HG03520 (cell line): Measurements from ENCODE around the gene HHIPL2.
A peak's percentile ranks its signal among the peaks of the same experiment; 100 is the strongest.

Experiments
- ATAC-seq: cut with Tn5 transposase; IDR thresholded peaks from one replicate; pipeline ENCODE4 v1.9.1; 2021; ENCODE audit warnings: mild to moderate bottlenecking, moderate library complexity; ENCODE audit not compliant: unreplicated experiment

Gene HHIPL2

DNA sequence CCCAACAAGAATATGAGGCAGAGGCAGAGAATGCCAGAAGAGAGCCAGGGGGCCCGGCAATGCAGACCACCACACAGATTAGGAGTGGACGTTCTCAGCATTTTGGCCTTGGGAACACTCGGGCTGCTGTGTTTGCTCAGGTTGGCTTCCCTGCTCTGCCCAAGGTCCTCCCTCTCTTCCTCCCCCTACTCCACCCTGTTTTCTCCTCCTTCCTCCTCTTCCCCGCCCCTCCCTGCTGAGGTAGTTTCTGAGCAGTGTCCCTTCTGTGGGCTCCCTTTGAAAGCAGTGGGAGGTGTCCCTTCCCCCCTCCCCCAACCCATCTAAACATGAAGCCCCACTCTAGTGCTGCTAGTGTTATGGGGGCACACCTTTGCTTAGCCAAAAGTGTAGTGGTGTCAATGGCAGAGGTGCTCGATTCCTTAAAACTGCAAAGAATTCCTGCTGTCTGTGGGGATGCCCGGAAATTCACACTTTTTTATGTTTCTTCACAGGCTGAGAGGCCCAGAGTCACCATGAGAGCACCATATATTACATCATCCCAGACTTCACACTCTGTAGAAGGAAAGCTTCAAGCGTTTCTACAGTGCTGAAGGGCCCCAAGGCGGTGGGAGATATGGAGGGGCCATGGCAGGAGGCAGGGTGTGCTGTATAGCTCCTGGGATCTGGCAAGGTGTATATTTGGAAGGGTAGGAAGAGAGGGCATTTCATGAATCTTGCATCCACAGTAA, at the start of gene HHIPL2:
HHIPL2 (minus strand) TSS at position 161 of the 728 bp plus-strand sequence; CDS start at position 101, 60 bp downstream.
- ATAC-seq = no peak

DNA sequence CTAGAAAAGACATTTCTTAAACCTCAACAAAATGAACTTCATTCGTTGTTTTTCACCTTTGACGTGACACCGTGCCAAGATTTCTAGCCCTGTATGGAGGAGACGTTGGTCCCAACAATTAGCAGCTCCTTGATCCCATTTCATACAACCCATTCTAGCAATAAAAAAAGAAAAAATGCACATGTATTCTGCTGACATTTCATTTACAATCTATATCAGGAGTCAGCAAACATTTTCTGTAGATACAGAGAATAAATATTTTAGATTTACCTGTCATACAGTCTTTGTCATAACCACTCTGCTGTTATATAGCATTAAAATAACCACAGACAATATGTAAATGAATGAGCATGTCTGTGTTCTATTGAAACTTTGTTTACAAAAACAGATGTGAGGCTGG, 48.8 kb upstream of the HHIPL2 start:
- ATAC-seq = no peak

DNA sequence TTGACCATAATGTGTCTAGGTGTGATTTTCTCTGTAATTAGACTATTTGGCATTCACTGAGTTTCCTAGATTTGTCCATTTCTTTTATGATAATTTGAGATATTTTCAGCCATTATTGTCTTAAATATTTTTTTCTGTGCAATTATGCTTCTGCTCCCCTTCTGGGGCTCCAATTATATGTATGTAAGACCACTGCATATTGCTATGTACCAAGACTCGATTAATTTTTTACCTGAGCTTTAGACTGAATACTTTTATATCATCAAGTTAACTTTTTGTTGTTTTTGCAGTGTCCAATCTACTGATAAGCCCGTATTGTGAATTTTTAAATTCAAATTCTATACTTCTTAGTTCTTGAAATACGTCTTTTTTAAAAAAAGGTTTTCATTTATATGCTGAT, 46.9 kb upstream of the HHIPL2 start:
- ATAC-seq = no peak

DNA sequence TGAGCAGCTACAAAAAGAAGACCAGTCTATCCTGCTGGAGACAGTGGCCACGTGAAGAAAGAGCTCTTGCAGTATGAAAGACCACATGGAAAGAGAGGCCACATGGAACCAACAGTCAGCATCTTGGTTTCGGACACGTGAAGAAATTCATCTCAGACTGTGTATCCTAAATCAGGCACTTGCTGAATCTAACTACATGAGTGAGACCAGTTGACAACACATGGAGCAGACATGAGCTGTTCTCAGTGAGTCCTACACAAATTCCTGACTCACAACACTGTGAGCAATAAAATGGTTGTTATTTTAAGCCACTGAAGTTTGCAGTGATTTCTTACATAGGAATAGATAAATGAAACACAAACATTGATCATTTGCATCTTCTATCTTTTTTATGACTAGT, 44.3 kb upstream of the HHIPL2 start:
- no peak for ATAC-seq

DNA sequence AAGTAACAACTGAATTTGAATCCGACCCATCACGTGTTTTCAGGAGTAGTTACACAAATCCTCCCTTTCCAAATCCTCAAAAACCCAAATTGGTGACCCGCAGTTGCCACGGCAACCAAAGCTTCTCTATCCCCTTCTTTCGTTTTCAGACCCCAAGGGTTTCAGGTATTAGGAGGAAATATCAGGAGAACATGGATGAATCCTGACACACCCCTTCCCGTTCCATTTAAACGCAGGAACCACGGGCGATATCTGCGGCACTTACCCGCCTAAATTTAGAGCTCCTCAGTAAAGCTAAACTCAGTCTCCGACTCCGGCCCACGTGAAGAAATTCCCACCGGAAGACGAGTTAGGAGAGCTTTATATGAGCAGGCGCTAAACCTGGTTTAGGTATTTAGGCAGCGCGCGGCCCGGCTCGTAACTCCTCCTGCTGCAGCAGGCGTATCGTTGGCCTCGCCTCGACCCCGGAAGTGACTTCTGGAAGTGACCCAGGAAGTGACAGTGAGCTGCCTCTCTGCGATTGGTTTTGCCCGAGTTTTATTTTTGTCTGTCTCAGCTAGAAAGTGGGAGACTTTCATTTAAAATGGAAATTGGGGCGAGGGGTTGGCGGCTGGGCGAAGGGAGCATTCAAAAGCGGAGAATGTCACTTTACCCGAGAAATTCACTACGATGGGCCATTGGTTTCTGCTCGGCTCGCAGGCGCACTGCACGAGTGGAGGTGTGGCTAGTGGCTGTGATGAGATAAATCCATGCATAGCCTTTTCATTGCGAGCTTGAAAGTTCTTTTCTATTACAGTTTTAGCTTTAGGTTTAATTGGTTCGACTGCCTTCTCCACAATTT, 41.8 kb upstream of the HHIPL2 start, which contains the start of gene TAF1A:
TAF1A (minus strand) TSS at position 472 of the 841 bp plus-strand sequence.
- peak; percentile 99 for ATAC-seq

DNA sequence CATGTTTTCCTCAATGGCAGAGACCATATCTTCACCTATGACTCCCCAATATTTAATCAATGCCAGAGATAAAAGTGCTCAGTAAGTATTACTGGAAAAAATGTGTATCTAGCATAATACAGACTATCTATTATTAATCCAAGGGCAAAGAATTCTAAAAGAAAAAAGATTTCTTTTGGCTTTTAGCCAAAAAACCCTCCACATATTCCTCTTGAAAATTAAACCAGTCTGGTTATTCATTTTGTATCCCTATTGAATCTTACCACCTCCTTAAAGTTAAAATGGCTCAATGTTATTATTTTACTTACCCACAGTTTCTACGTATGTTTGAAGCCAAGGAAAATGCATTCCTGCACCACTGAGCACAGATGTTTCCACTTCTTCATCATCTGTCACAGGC, 40.2 kb upstream of the HHIPL2 start:
- ATAC-seq = no peak

DNA sequence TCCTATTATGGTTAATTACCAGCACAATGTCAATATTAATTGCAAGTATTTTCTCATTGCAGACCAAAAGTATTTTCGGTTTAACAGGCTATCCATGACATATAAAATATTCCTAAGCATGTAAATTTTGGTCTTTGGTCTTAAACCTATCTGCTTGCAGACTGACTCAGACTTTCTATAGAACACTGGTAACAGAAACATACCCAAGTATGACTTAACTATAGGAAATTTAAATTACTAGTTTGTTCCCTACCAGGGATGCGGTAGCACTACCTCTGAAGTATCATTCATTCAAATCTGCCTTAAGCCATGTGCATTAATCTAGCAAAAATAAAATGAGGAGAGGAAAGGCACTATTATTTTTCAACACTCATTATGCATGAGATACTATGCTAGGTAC, 38.9 kb upstream of the HHIPL2 start:
- no peak for ATAC-seq

DNA sequence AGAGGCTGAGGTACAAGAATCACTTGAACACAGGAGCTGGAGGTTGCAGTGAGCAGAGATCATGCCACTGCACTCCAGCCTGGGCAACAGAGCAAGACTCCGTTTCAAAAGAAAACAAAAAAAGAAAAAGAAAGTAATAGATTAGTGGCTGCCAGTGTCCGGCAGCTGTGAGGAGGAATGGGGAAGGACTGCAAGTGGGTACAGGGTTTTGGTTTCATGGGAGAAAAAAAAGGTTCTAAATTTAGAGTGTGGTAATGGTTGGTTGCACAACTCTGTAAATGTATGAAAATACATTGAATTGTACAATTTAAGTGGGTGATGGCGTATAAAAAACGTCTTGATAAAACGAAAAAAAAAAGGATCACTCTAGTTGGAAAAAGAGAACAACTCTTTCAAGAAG, 35.2 kb upstream of the HHIPL2 start:
- peak; percentile 81 for ATAC-seq

DNA sequence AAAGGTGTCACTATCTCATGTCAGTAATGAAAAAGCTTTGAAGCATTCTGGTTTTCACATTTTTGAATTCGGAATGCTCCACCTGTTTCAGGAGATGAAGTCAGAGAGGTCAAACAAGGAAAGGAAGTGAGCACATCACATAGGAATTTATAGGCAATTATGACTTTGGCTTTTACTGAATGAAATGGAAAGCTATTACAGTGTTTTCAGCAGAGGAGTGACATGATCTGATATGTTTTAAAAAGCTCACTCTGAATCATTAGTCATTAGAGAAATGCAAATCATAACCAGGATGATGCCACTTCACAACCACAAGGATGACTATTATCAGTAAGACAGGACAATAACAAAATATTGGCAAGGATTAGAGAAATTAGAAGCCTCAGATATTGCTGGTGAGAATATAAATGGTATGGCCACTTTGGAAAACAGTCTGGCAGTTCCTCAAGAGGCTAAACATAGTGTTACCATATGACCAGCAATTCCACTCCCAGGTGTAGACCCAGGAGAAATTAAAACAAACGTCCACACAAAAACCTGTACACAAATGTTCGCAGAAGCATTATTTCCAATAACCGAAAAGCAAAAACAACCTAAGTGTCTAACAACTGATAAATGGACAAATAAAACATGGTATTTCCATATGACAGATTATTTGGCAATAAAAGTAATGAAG, 34.3 kb upstream of the HHIPL2 start:
- ATAC-seq = no peak

DNA sequence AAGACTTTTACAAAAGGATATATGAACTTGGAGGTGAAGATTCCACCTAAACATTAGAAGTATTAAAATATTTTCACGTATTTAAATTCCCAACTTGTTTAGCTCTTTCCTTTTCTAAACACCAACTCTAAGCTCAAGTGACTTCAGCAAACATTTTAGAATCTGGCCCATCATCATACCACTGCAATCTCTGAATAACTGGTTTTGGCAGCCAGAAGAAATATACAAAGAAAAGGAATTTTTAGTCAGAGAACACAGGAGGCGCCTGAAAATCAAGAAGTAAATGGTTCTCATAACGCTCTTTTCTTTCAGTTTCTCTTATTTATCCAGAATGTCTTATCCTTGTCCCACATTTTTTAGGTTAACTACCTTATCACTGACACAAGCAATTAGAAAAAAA, 31.4 kb upstream of the HHIPL2 start:
- ATAC-seq = no peak

DNA sequence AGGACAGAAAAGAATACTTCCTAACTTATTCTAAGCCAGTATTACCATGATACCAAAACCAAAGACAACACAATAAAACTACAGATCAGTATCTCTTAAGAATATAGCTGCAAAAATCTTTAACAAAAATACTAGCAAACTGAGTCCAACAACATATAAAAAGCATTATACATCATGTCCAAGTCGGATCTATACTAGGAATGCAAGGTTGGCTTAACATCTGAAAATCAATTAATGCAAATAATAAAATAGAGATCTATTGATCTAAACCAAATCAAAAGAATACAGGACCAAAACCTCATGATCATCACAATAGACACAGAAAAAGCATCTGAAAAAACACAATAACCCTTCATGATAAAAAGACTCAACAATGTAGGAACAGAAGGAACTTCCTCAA, 22.9 kb upstream of the HHIPL2 start:
- ATAC-seq = no peak

DNA sequence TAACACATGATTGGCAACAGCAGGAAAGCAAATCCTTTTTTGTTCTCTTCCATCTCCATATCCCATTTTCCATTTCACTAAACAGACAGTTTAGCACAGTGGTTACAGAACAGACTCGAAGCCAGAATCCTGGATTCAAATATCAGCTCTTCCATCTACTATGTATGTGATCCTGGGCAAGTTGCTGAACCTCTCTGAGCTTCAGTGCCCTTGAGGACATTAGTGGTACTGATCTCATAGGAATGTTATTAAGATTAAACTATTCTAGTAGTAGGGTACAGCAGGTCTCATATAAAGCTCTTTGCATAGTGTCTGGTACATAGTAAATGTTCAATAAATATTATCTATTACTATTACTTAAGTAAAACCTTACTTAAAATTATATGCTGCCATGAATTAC, 13.8 kb upstream of the HHIPL2 start:
- ATAC-seq = no peak

DNA sequence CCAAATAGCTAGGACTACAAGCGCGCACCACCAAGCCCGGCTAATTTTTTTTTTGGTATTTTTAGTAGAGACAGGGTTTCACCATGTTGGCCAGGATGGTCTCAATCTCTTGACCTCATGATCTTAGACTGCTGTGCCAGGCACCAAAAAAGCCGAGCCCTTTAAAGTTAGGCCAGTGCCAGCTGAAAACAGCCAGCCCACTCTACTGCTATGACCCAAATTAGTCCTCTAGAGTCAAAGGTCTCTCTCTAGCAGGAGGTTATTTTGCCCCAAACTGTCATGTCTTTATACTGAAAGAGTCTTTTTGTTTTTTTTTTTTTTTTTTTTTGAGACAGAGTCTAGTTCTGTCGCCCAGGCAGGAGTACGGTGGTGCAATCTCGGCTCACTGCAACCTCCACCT, 9.7 kb upstream of the HHIPL2 start:
- no peak for ATAC-seq

DNA sequence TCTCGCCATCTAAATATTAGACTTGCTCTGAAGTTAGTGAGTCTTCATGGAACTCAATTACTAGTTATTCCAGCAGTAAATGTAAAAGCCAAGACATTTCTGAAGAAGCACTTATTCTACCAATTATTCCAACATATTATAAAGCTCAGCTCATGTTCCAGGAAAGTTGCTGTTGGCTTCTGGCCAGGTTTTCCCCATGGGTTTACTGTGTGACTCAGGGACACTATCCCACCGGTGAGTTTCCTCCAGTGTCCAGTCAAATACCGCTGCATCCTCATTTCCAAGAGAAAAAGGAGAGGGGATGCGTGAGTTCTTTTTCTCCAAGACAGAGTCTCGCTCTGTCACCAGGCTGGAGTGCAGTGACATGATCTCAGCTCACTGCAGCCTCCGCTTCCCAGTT, 9.2 kb upstream of the HHIPL2 start:
- ATAC-seq = no peak

DNA sequence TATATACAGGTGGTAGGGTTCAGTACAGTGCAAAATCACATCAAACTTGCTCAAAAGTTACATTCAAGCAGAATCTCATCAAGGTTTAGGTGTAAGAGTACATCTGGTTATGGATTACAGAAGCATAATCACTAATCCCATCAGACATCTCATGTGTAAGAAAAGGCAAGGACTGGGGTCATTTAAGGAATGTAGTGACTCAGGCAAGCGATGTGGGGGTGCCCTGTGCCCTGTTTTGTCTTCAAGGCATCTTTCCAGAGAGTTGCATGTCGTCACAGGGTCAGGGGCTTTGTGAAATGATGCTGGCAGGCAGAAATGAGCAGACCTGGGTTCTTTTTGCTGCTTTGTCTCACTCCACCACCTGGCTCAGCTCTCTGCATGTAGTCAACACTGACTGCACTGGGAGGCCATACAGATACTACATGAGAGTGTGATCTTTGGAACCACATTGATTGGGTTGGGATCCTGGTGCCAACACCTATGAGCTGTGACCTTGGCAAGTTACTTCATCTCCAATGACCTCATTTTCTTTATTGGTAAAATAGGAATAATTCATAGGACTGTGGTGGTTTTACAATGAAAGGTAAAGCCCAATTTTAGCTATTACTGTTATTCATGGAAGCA, 8.2 kb upstream of the HHIPL2 start:
- ATAC-seq = no peak

DNA sequence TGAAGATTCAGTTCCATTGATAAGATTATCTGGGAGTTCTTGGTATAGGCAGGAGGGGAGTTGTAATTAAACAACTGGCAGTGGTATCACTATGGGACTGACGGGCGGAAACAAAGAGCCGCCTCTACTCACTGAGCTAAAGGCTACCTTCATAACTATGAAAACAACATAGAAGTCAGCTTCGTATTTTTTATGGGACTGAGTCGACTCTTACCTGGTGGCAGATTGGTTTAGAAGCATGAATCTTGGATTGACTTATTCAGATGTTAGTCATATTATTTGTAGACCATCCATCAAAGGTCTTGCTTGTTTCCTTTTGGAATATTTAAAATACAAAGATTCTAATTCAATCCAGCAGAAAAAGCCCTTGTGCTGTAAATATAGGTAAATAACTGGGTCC, 6.3 kb upstream of the HHIPL2 start:
- ATAC-seq = no peak

DNA sequence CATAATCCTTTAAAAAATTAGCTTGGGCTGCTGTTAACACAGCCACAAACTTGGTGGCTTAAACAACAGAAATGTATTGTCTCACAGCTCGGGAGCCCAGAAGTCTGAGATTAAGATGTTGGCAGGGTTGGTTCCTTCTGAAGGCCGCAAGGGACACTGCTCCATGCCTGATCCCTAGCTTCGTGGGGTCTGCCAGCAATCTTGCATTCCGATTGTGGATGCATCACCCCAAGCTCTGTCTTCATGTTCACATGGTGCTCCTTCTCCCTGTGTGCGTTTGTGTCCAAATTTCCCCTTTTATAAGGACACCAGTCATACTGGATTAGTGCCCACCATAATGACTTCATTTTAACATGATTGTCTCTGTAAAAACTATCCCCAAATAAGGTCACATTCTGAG, 5.0 kb upstream of the HHIPL2 start:
- ATAC-seq = no peak

DNA sequence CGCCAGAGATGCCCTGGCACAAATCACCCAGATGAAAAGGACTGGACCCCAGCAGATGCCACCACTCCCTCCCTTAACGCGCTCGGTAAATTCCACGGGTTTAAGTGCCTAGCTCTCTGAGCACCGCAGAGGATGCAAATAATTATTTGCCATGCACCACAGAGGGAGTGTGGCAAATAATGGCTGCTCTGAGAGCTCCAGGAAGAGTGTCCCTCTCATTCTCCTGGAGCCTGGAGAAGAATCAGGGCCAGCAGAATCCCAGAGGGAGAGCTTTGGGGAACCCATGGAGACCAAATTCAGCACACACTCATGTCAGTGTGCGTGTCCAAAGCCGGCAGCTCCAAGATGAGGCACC, 667 bp downstream of the HHIPL2 start:
- ATAC-seq = no peak

DNA sequence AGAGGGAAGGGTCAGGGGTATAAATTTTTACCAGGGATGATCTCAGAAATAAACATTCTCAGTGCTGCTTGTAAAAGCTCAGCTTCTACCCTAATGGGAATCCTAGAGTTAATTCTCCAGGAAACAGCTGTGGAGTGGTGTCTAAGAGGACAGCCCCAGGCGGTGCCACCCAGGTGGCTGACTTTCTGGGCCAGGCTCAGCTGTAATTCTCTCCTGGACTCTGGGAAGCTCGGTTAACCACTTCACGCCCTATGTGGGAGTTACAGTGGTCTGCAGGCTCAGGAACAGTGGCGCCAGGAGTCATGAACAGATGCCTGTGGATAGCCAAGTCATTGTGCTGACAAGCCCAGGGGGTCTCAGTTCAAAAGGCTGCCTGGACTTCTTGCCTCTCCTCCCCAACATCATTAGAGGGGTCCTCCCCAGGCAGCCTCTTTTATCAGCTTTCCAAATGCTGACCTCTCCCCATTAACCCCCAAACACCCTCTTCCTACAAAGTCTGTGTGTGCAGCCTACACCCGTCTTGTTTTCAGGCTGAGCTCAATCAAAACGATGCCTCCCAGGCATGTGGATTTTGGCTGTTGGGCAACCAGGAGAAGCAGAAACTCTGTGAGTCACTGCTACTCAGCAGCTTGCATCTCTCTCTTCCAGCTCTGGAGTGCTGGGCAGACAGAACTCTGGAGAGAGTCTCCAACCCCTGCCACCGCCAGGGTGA, 1.2 kb downstream of the HHIPL2 start:
- no peak for ATAC-seq

DNA sequence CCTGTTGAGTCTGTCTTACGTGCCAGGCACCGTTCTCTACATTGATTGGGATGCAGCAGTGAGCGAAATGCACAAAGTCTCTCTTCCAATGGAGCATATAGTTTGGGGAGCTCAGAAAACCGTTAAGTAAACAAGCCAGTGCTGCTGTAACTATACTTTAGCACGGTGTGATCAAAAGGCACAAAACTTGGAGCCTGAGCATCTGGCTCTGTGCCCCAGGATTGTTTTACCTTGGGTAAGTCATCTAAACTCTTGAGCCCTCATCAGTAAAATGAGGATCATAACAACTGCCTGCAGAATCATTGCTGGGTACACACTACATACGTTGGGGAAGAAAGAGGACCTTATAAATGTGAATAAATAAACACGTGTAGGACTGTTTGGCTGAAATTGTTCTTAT, 1.8 kb downstream of the HHIPL2 start:
- no peak for ATAC-seq

DNA sequence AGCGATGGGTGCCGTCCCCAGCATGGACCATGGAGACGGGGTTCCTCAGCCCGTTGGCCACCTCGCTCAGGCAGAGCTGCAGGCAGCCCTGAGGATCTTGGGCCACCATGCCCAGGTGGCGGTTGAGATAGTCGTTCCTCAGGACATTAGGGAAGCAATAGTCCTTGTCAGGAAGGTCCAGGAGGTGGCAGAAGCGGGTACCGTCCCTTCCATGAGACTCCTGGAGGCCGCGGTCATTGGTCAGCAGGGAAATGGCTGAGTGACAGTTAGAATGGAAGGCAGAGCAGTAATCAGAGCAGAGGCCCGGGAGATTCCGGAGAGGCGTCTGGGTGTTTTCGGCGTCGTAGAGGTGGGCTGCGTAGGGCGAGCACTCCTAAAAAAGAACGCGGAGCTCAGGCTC, 4.1 kb downstream of the HHIPL2 start:
- ATAC-seq = no peak
